Measurements from ENCODE around the gene AMMECR1. TPM values are rescaled to one million over a fixed set of nuclear protein-coding genes. Genes with fewer than 3 reads are reported as not detected.
"Not testable (repeated sequence)": the region's sequence is repeated elsewhere in the genome, so short reads cannot be mapped to it uniquely, and the experiment has no call there.

Gene AMMECR1
- polyA plus RNA-seq, 1 donor from 2014 or later, result 3.7 TPM

DNA sequence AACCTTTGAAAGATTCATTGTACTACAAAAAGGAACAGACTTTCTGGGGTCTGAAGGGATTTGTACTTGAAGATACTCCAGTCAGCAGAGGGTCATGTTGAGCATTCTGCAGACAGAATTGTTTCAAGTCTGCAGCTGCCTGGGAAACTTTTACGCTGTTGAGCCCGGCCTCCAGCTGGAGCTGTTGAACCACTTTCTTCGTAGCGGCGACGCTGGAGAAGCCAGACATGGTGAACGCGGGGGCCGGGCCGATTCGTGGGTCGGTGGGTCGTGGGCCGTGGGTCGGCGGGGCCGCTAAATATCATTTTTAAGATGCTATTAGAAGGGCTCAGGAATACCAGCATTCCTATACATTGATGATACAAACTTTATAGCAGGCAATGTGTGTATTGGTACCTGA is 28.8 kb upstream of the AMMECR1 start:
- Histone ChIP-seq H3K9me3 (ENCODE audit: low read length) (no peaks in the 10 kb centered on the region), H3K4me3 (ENCODE audit: low read length) (no peak overlapping the region), H3K79me2 (replicated peaks; ENCODE audit: insufficient read depth, low read length) (no peaks in the 10 kb centered on the region), H2AFZ (ENCODE audit: low read depth, low read length) (no peak overlapping the region), H4K20me1 (ENCODE audit: insufficient read depth) (no peaks in the 10 kb centered on the region), H3K27me3 (ENCODE audit: insufficient read depth, low read depth, low read length) (no peaks in the 10 kb centered on the region), H3F3A (ENCODE audit: insufficient read depth, low read length, poor library complexity, severe bottlenecking) (no peaks in the 10 kb centered on the region), H3K9ac (ENCODE audit: low read length) (no peak overlapping the region), H3K36me3 (ENCODE audit: insufficient read depth, low read length) (no peaks in the 10 kb centered on the region), H3K9me2 (ENCODE audit: insufficient read depth, low read length) (no peaks in the 10 kb centered on the region), H3K27ac (ENCODE audit: low read length) (no peak overlapping the region), H3K4me2 (ENCODE audit: low read length) (no peak overlapping the region)
- TF ChIP-seq, protein P1, sequence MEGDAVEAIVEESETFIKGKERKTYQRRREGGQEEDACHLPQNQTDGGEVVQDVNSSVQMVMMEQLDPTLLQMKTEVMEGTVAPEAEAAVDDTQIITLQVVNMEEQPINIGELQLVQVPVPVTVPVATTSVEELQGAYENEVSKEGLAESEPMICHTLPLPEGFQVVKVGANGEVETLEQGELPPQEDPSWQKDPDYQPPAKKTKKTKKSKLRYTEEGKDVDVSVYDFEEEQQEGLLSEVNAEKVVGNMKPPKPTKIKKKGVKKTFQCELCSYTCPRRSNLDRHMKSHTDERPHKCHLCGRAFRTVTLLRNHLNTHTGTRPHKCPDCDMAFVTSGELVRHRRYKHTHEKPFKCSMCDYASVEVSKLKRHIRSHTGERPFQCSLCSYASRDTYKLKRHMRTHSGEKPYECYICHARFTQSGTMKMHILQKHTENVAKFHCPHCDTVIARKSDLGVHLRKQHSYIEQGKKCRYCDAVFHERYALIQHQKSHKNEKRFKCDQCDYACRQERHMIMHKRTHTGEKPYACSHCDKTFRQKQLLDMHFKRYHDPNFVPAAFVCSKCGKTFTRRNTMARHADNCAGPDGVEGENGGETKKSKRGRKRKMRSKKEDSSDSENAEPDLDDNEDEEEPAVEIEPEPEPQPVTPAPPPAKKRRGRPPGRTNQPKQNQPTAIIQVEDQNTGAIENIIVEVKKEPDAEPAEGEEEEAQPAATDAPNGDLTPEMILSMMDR (IDR thresholded peaks at IDR 0.05; ENCODE audit: poor library complexity, severe bottlenecking), result no peak
- TF ChIP-seq POLR2AphosphoS5 (IDR thresholded peaks at IDR 0.05), result no peak

DNA sequence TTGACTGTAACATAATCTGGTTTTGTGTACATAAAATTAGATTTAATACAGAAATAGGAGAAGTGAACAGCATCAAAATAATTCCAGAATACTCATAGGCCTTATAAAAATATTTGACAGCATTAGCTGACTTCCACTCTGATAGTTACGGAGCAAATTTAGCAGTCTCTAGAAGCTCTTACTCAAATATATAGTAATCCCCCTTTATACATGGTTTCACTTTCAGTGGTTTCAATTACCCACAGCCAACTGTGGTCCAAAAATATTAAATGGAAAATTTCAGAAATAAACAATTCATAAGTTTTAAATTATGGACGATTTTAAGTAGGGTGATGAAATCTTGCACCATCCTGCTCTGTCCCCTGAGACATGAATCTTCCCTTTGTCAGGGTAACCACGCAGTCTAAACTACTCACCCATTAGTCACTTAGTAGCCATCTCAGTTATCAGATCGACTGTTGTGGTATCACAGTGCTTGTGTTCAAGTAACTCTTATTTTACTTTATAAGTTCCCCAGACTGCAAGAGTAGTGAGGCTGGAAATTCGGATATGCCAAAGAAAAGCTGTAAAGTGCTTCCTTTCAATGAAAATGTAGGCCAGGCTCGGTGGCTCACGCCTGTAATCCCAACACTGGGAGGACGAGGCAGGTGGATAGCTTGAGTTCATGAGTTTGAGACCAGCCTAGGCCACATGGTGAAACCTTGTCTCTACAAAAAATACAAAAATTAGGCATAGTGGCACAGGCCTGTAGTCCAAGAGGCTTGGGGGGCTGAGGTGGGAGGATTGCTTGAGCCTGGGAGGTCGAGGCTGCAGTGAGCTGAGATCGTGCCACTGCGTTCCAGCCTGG is 23.5 kb upstream of the AMMECR1 start:
- Histone ChIP-seq H3K9me3 (ENCODE audit: low read length) (no peaks in the 10 kb centered on the region), H3K79me2 (replicated peaks; ENCODE audit: insufficient read depth, low read length) (no peaks in the 10 kb centered on the region), H3K9ac (ENCODE audit: low read length) (no peak overlapping the region), H3F3A (ENCODE audit: insufficient read depth, low read length, poor library complexity, severe bottlenecking) (no peaks in the 10 kb centered on the region), H3K27ac (ENCODE audit: low read length) (no peak overlapping the region), H3K4me3 (ENCODE audit: low read length) (no peak overlapping the region), H4K20me1 (ENCODE audit: insufficient read depth) (no peaks in the 10 kb centered on the region), H3K9me2 (ENCODE audit: insufficient read depth, low read length) (no peaks in the 10 kb centered on the region), H3K4me2 (ENCODE audit: low read length) (no peak overlapping the region), H2AFZ (ENCODE audit: low read depth, low read length) (no peak overlapping the region), H3K36me3 (ENCODE audit: insufficient read depth, low read length) (no peaks in the 10 kb centered on the region), H3K27me3 (ENCODE audit: insufficient read depth, low read depth, low read length) (no peaks in the 10 kb centered on the region)
- no peak for TF ChIP-seq TAF1 (IDR thresholded peaks at IDR 0.05; ENCODE audit: low read depth)

DNA sequence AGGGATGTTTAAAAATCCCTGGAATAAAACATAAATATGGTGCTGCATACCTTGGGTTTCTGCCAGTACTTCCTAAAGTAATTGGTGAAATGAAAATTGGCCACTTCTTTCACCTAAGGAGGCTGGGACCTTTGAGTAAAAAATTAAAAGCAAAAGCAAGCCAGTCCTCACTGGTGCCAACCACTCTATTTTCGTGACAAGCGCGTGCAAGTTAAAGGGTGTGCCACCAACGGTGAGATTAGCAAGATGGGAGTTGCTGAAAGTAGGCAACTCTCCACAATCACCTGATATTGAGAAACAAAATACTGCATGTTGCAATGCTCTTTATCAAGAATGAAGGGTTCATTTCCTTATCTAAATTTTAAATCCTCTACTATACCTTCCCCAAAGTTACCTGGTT is 21.1 kb upstream of the AMMECR1 start:
- Histone ChIP-seq H3K9me3 (ENCODE audit: low read length) (no peaks in the 10 kb centered on the region), H3K4me3 (ENCODE audit: low read length) (no peak overlapping the region), H3K9ac (ENCODE audit: low read length) (no peak overlapping the region), H3K79me2 (replicated peaks; ENCODE audit: insufficient read depth, low read length) (no peaks in the 10 kb centered on the region), H3K4me2 (ENCODE audit: low read length) (no peak overlapping the region), H4K20me1 (ENCODE audit: insufficient read depth) (no peaks in the 10 kb centered on the region), H3K27ac (ENCODE audit: low read length) (no peak overlapping the region), H3K36me3 (ENCODE audit: insufficient read depth, low read length) (no peaks in the 10 kb centered on the region), H2AFZ (ENCODE audit: low read depth, low read length) (no peak overlapping the region), H3K27me3 (ENCODE audit: insufficient read depth, low read depth, low read length) (no peaks in the 10 kb centered on the region), H3F3A (ENCODE audit: insufficient read depth, low read length, poor library complexity, severe bottlenecking) (no peaks in the 10 kb centered on the region), H3K9me2 (ENCODE audit: insufficient read depth, low read length) (no peaks in the 10 kb centered on the region)
- TF ChIP-seq REST (IDR thresholded peaks at IDR 0.05; ENCODE audit: borderline replicate concordance) (no peak), MXI1 (conservative IDR thresholded peaks at IDR 0.05; ENCODE audit: poor library complexity, severe bottlenecking) (no peak), TAF1 (IDR thresholded peaks at IDR 0.05; ENCODE audit: low read depth) (no peak), POLR2AphosphoS5 (IDR thresholded peaks at IDR 0.05) (no peak), RAD21 (conservative IDR thresholded peaks at IDR 0.05) (no peak), SMC3 (conservative IDR thresholded peaks at IDR 0.05; ENCODE audit: poor library complexity) (no peak), EZH2 (IDR thresholded peaks at IDR 0.05; ENCODE audit: borderline replicate concordance, insufficient read depth, low read length, poor library complexity, severe bottlenecking) (no peak), EP300 (conservative IDR thresholded peaks at IDR 0.05; ENCODE audit: poor library complexity, severe bottlenecking) (no peak)
- TF ChIP-seq, protein P1 (IDR thresholded peaks at IDR 0.05; ENCODE audit: poor library complexity, severe bottlenecking), result no peak

DNA sequence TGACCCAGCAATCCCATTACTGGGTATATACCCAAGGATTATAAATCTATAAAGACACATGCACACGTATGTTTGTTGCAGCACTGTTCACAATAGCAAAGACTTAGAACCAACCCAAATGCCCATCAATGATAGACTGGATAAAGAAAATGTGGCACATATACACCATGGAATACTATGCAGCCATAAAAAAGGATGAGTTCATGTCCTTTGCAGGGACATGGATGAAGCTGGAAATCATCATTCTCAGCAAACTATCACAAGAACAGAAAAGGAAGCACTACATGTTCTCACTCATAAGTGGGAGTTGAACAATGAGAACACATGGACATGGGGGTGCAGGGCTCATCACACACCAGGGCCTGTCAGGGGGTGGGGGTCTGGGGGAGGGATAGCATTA is 15.6 kb upstream of the AMMECR1 start:
- not testable (repeated sequence) for H3K27ac ChIP-seq (ENCODE audit: low read length); H3K9me2 ChIP-seq (ENCODE audit: insufficient read depth, low read length); H3K4me3 ChIP-seq (ENCODE audit: low read length); H3K36me3 ChIP-seq (ENCODE audit: insufficient read depth, low read length); H3K79me2 ChIP-seq (replicated peaks; ENCODE audit: insufficient read depth, low read length); H4K20me1 ChIP-seq (ENCODE audit: insufficient read depth); H3F3A ChIP-seq (ENCODE audit: insufficient read depth, low read length, poor library complexity, severe bottlenecking); H3K9me3 ChIP-seq (ENCODE audit: low read length); H3K9ac ChIP-seq (ENCODE audit: low read length); H3K27me3 ChIP-seq (ENCODE audit: insufficient read depth, low read depth, low read length); H2AFZ ChIP-seq (ENCODE audit: low read depth, low read length); H3K4me2 ChIP-seq (ENCODE audit: low read length)

Measured in neural cell (in vitro differentiated cells).